Measurements from ENCODE around the gene ABCB6.

GRCh38 chr2:219223831-219224610, 5.3 kb upstream of the ABCB6 start:
- TF ChIP-seq CTCF (IDR thresholded peaks at IDR 0.05) = no peak
- no peak for TF ChIP-seq POLR2A (IDR thresholded peaks at IDR 0.05)
- TF ChIP-seq POLR2AphosphoS5 (IDR thresholded peaks at IDR 0.05) = no peak

All from breast epithelium (tissue), 3 donors.